ENCODE results near the gene RNF207.
A peak's percentile ranks its signal among the peaks of the same experiment; 100 is the strongest.

RNF207 gene

GRCh38 chr1:6234502-6235295, 28.8 kb downstream of the RNF207 start:
- no peak for DNase-seq (ENCODE audit: low spot score)

GRCh38 chr1:6235296-6235677, 29.4 kb downstream of the RNF207 start:
- DNase-seq (ENCODE audit: low spot score), result peak; percentile 29

GRCh38 chr1:6237093-6237492, 31.2 kb downstream of the RNF207 start:
- no peak for DNase-seq (ENCODE audit: low spot score)

- no peak for DNase-seq (ENCODE audit: low spot score)
Measured at GRCh38 chr1:6239213-6239752, 33.4 kb downstream of the RNF207 start.

DNA sequence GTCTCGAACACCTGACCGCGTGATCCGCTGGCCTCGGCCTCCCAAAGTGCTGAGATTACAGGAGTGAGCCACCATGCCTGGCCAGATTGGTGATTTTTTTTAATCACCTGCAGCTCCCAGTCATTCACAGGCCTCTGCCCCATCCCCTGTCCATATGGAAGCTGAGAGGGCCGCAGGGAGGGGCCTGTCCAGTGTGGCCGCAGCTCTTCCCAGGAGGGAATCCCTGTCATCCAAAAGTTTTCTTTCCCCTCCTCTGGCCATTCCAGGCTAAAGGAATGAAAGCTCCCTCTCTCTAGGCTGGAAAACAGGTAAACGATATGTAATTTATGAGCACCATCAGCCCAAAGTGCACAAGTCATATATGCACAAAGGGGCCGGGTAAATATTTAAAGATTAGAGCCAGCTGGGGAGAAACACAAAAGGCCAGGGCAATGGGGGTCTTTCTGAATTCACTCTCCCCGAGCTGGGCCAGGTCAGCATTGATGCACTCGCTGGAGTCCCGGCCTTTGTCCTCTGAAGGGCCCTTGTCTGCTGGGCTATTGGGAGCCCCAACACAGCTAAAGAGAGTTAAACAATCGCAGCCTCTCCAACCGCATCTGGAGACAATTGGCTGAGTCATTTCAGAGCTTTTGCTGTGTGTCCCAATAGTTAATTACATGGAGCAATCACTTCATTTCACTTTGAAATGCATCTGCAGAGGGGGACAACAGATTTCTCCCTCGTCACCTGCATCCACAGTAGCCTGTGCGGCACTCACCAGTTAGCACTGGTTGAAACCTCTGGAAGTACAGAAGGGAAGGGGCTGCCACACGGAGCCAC, 34.2 kb downstream of the RNF207 start:
- no peak for DNase-seq (ENCODE audit: low spot score)

GRCh38 chr1:6241107-6241886, 35.4 kb downstream of the RNF207 start:
- DNase-seq (ENCODE audit: low spot score), result no peak

GRCh38 chr1:6241887-6242740, 36.2 kb downstream of the RNF207 start:
- no peak for DNase-seq (ENCODE audit: low spot score)

- DNase-seq (ENCODE audit: low spot score), result no peak
Measured at GRCh38 chr1:6243053-6243834, 37.3 kb downstream of the RNF207 start.

DNA sequence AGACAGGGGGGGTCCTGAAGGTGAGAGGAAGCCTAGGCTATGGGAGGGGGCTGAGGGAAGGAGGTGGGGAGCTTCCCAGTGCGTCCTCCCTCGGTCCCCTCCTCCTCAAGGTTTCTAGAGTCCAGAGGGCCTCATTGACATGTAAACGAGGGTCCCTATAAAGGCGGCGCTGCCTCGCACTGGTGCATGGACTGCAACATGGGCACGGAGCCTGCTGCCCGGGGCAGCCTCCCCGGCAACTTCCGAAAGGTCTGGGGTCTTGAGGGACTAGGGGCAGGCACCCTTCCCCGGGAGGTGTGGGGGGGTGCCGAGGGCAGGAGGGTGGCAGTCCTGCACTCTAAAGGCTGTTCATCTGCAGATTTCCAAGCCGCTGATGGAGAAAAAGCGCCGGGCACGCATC, 38.1 kb downstream of the RNF207 start, which contains the start of gene HES3:
TSS of gene HES3 (plus strand) at position 187 of the 400 bp plus-strand sequence. CDS start at position 374, 187 bp downstream.
- DNase-seq (ENCODE audit: low spot score), result no peak

DNA sequence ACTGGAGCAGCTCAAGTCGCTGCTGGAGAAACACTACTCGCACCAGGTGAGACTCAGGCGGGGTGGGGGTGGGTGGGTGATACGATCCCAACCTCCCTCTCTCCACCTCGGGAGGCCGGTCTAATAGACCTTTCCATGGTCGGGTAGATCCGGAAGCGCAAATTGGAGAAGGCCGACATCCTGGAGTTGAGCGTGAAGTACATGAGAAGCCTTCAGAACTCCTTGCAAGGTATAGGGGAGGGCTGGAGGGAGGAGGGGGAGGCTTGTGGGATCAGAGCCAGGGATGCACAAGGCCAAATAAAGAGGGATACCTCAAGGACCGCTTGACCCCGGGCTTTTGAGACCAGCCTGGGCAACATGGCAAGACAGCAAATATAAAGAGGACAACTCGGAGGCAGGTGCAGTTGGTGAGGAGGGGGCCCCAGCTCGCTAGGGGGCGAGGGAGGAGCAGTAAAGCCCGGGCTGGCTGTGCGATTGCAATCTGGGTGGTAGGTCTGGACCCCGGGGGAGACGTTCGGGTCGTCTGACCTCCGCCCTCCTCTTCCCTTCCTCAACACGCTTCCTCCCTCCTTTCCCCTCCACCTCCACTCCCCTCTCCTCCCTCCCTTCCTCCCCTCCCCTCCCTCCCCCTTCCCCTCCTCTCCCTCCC, 38.6 kb downstream of the RNF207 start:
- DNase-seq (ENCODE audit: low spot score), result no peak

- peak; percentile 84 for DNase-seq (ENCODE audit: low spot score)
Measured at GRCh38 chr1:6245086-6245868, 39.4 kb downstream of the RNF207 start.

DNA sequence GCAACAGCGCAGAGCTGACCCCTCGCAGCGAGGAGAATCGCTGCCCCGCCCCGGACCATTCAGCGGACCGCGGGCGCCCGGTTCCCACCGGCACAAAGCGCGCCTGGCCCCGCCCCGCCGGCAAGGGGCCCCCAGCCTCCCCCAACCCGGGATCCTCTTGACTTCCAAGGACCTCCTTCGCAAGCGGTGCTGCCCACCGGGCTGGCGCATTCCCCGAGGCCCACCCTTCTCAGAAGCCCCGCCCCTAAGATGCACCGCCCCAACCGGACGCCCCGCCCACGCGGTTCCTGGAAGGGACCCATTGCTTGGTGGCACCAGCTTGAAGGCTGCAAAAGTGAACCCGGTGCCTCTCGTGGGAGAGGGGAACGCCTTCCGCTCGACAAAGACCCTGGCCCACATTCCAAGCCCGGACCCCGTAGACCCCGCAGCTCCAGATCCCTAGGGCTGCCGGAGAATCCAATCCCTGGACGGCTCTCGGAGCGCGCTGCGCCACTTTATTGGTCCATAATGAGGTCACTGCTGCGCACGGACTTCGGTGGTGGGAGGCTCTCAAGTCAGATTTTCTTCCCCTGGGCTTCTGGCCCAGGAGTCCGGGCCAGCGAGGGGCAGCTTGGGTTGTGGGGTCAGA, 40.1 kb downstream of the RNF207 start:
- no peak for DNase-seq (ENCODE audit: low spot score)

GRCh38 chr1:6246497-6247467, 40.9 kb downstream of the RNF207 start:
- peak; percentile 72 for DNase-seq (ENCODE audit: low spot score)

DNA sequence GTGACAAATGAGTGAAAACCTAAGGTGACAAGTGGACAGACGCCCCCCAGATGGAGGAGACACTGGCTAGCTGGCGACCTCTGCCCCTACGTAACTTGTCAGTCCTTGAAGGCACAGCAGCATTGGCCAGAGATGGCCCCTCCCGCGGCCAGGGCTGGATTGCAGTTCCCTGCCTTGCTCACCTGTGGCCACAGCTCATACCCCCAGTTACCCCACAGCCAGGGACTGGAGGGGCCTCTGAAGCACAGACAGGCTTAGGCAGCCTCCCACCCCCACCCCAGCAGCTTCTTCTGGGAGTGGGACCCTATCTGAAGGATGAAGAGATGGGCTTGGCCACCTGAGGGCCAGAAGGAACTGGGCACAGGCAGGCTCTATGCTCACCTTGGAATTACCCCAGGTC, 41.7 kb downstream of the RNF207 start:
- DNase-seq (ENCODE audit: low spot score), result no peak

GRCh38 chr1:6248161-6248776, 42.4 kb downstream of the RNF207 start:
- DNase-seq (ENCODE audit: low spot score), result no peak

DNA sequence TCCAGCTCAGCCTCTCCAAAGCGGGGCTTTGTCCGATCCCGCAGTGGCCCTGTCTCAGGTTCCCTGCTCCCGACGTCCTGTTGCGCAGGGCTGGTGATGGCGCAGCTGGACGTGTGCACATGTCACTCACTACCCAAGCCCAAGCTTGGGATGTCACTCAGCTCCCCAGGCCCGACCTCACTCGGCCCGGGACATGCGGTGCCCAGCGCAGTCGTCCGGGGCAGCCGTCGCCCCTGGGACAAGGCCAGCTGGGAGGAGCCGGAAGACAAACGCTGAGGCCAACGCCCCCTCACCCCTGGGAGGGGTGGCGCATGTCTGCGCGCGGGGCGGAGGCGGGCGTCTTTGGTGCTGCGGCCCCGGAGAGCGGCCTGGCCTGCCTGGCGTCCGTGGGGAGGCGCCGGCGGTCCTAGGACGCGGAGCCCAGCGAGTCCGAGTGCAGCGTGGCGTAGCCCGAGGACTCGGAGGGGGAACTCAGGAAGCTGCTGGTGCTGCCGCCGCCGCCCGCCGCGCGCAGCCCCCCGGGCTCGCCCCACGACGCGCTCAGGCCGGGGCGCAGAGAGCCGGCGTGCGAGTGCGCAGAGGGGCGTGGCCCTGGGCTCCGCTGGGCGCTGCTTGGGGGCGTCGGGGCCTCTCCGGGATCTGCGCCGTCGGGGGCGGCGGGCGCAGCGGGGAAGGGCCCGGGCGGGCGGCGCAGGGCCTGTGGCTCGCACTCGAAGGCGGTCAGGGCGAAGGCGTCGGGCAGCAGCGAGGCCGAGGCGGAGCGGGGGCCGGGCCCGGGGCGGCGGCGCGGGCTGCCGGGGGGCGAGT, 43.2 kb downstream of the RNF207 start:
- no peak for DNase-seq (ENCODE audit: low spot score)
